Neuronal stem cell (in vitro differentiated cells): Measurements from ENCODE around the gene METTL26.

Source experiments
- DNase-seq: peaks from one replicate; pipeline ENCODE4 v3.0.0-alpha.2; 2013; ENCODE audit warnings: low spot score
- H2AFZ ChIP-seq: one replicate; pipeline ENCODE4 v1.6.1; 2013; ENCODE audit warnings: mild to moderate bottlenecking, low read length, inconsistent platforms
- H2AK5ac ChIP-seq: 2 replicates; pipeline ENCODE4 v1.6.1; 2013; ENCODE audit warnings: low read depth, mild to moderate bottlenecking, inconsistent platforms, low read length, moderate library complexity, mixed read lengths
- H2BK120ac ChIP-seq: 2 replicates; pipeline ENCODE4 v1.6.1; 2013; ENCODE audit warnings: low read depth, mild to moderate bottlenecking, inconsistent platforms, low read length, moderate library complexity, mixed read lengths
- H2BK12ac ChIP-seq: one replicate; pipeline ENCODE4 v1.6.1; 2013; ENCODE audit warnings: low read length, inconsistent platforms
- H2BK15ac ChIP-seq: 2 replicates; pipeline ENCODE4 v1.6.1; 2013; ENCODE audit warnings: mild to moderate bottlenecking, low read length, inconsistent platforms, mixed read lengths
- H2BK5ac ChIP-seq: one replicate; pipeline ENCODE4 v1.6.1; 2013; ENCODE audit warnings: inconsistent platforms, mild to moderate bottlenecking, low read length, moderate library complexity
- H3K14ac ChIP-seq: one replicate; pipeline ENCODE4 v1.6.1; 2013; ENCODE audit warnings: low read length, inconsistent platforms
- H3K18ac ChIP-seq: 2 replicates; pipeline ENCODE4 v1.6.1; 2013; ENCODE audit warnings: low read length, inconsistent platforms
- H3K23ac ChIP-seq: 2 replicates; pipeline ENCODE4 v1.6.1; 2013; ENCODE audit warnings: low read depth, mild to moderate bottlenecking, mixed read lengths, low read length, inconsistent platforms; ENCODE audit not compliant: poor library complexity
- H3K27ac ChIP-seq: replicated peaks from 3 replicates; pipeline ENCODE4 v1.5.1; 2013; ENCODE audit warnings: low read length, inconsistent platforms
- H3K27me3 ChIP-seq, 3 experiments: 2 replicates each; pipeline ENCODE4 v1.6.1; 2013; ENCODE audit warnings: low read length in 3 of 3, mild to moderate bottlenecking in 2 of 3, inconsistent platforms in 1 of 3, low read depth in 1 of 3, mixed read lengths in 1 of 3, moderate library complexity in 1 of 3; ENCODE audit not compliant: control insufficient read depth in 3 of 3, insufficient read depth in 3 of 3
- H3K36me3 ChIP-seq, 2 donors: replicated peaks in 1 of 2; 2 replicates each; pipeline ENCODE4 v1.6.1; 2013; ENCODE audit warnings: low read length in 2 of 2; ENCODE audit not compliant: control insufficient read depth in 2 of 2, insufficient read depth in 2 of 2
- H3K4ac ChIP-seq: 2 replicates; pipeline ENCODE4 v1.6.1; 2013; ENCODE audit warnings: inconsistent platforms, mild to moderate bottlenecking, low read length, moderate library complexity
- H3K4me1 ChIP-seq, 2 donors: 1 replicate in 1 of 2; 2 replicates in 1 of 2; pipeline ENCODE4 v1.6.1; 2013; ENCODE audit warnings: low read length in 2 of 2, low read depth in 1 of 2; ENCODE audit not compliant: control insufficient read depth in 2 of 2, insufficient read depth in 1 of 2
- H3K4me2 ChIP-seq: one replicate; pipeline ENCODE4 v1.6.1; 2013; ENCODE audit warnings: mild to moderate bottlenecking, low read length, inconsistent platforms; ENCODE audit not compliant: insufficient read depth, poor library complexity, severe bottlenecking
- H3K4me3 ChIP-seq, 2 donors: 2 replicates each; pipeline ENCODE4 v1.5.1; 2013; ENCODE audit warnings: low read length in 2 of 2, mild to moderate bottlenecking in 2 of 2, inconsistent platforms in 1 of 2, moderate library complexity in 1 of 2
- H3K79me1 ChIP-seq: one replicate; pipeline ENCODE4 v1.6.1; 2013; ENCODE audit warnings: low read depth, mild to moderate bottlenecking, inconsistent platforms, low read length, moderate library complexity
- H3K9ac ChIP-seq: one replicate; pipeline ENCODE4 v1.6.1; 2013; ENCODE audit warnings: mild to moderate bottlenecking, low read depth, low read length, inconsistent platforms; ENCODE audit not compliant: poor library complexity
- H3K9me3 ChIP-seq, 2 donors: replicated peaks in 1 of 2; 2 replicates each; pipeline versions ENCODE3 to v1.6.1; 2013; ENCODE audit warnings: low read length in 2 of 2, mild to moderate bottlenecking in 2 of 2, inconsistent platforms in 1 of 2, low read depth in 1 of 2, mixed read lengths in 1 of 2, moderate library complexity in 1 of 2; ENCODE audit not compliant: control insufficient read depth in 2 of 2, insufficient read depth in 1 of 2
- H4K8ac ChIP-seq: one replicate; pipeline ENCODE4 v1.6.1; 2013; ENCODE audit warnings: low read depth, mild to moderate bottlenecking, inconsistent platforms, low read length, moderate library complexity
- H4K91ac ChIP-seq: one replicate; pipeline ENCODE4 v1.6.1; 2013; ENCODE audit warnings: low read length, low read depth, mild to moderate bottlenecking, inconsistent platforms; ENCODE audit not compliant: poor library complexity
- WGBS, 2 donors: extraction: QIAGEN DNeasy Blood & Tissue Kit; methylation state at CpG; one replicate each; pipeline ENCODE4 v1.1.7; 2013; ENCODE audit warnings: missing lambda C conversion rate in 2 of 2, mixed read lengths in 1 of 2; ENCODE audit not compliant: insufficient read length in 2 of 2, insufficient replicate concordance in 1 of 2; ENCODE audit errors: extremely low coverage in 2 of 2; 5-methylcytosine and 5-hydroxymethylcytosine counted together

METTL26 gene

GRCh38 chr16:651844-652243, 15.7 kb upstream of the METTL26 start:
- H2BK12ac ChIP-seq, result no peak overlapping the region
- H2AK5ac ChIP-seq, result no peak overlapping the region

GRCh38 chr16:649631-650030, 13.5 kb upstream of the METTL26 start:
- H3K27ac ChIP-seq, result no peak overlapping the region
- H2BK15ac ChIP-seq, result no peak overlapping the region
- no peaks in the 10 kb centered on the region for H3K9me3 ChIP-seq
- peaks cover 9 to 16% of the 10 kb centered on the region in 2 donors for H3K4me1 ChIP-seq
- no peak overlapping the region for H3K14ac ChIP-seq
- peak overlapping the region; percentile 93 for H3K23ac ChIP-seq
- no peak overlapping the region for H2AK5ac ChIP-seq
- peaks cover 15% of the 10 kb centered on the region for H3K79me1 ChIP-seq
- H2BK5ac ChIP-seq, result no peak overlapping the region
- peak overlapping the region; percentile 76 for H3K18ac ChIP-seq
- no peak overlapping the region for H3K4ac ChIP-seq
- peak overlapping the region; percentile 69 for H2AFZ ChIP-seq
- H3K4me3 ChIP-seq, result peak overlapping the region; percentile 80 to 89
- H3K9ac ChIP-seq, result peak overlapping the region; percentile 70
- no CpG with 5 or more reads among the region's 44 CpGs for WGBS, 2 donors
- H2BK12ac ChIP-seq, result no peak overlapping the region
- H4K91ac ChIP-seq, result no peak overlapping the region
- no peak overlapping the region for H4K8ac ChIP-seq
- peaks cover 2 to 30% of the 10 kb centered on the region in 2 donors for H3K36me3 ChIP-seq
- no peak overlapping the region for H2BK120ac ChIP-seq
- H3K27me3 ChIP-seq, result no peaks in the 10 kb centered on the region
- no peak for DNase-seq
- H3K4me2 ChIP-seq, result peak overlapping the region; percentile 77

More at GRCh38 chr16:651844-652243, 15.7 kb upstream of the METTL26 start:
- H2BK15ac ChIP-seq, result no peak overlapping the region
- H3K79me1 ChIP-seq, result peaks cover 12% of the 10 kb centered on the region
- no peak overlapping the region for H2BK5ac ChIP-seq
- DNase-seq, result no peak
- no peak overlapping the region for H3K4me3 ChIP-seq
- H3K18ac ChIP-seq, result no peak overlapping the region
- H3K9me3 ChIP-seq, result no peaks in the 10 kb centered on the region
- H3K36me3 ChIP-seq, result peaks cover 5 to 49% of the 10 kb centered on the region in 2 donors
- no peak overlapping the region for H3K4ac ChIP-seq
- H2BK120ac ChIP-seq, result no peak overlapping the region
- no peak overlapping the region for H4K8ac ChIP-seq
- H3K4me1 ChIP-seq, result peaks cover 9 to 16% of the 10 kb centered on the region in 2 donors
- no peak overlapping the region for H2AFZ ChIP-seq
- H3K4me2 ChIP-seq, result no peak overlapping the region
- no peak overlapping the region for H4K91ac ChIP-seq
- H3K9ac ChIP-seq, result no peak overlapping the region
- WGBS, 2 donors, result no CpG with 5 or more reads among the region's 22 CpGs
- no peak overlapping the region for H3K27ac ChIP-seq
- no peaks in the 10 kb centered on the region for H3K27me3 ChIP-seq
- no peak overlapping the region for H3K23ac ChIP-seq
- no peak overlapping the region for H3K14ac ChIP-seq

- peak within 1 kb of the TSS; percentile 98 for H3K9ac ChIP-seq
- H3K4ac ChIP-seq, result peak within 1 kb of the TSS; percentile 11
- peak within 1 kb of the TSS; percentile 89 for H3K14ac ChIP-seq
- H3K18ac ChIP-seq, result peak within 1 kb of the TSS; percentile 97
- H4K8ac ChIP-seq, result no peak within 1 kb of the TSS
- DNase-seq, result peak; percentile 86
- H2BK5ac ChIP-seq, result peak within 1 kb of the TSS; percentile 96
- H3K4me3 ChIP-seq, result peak within 1 kb of the TSS; percentile 80 to 89
- peak within 1 kb of the TSS; percentile 95 for H3K23ac ChIP-seq
- H3K36me3 ChIP-seq, result peaks cover 2 to 28% of the 10 kb centered on the region in 2 donors
- peak within 1 kb of the TSS; percentile 73 for H2BK12ac ChIP-seq
- peak within 1 kb of the TSS; percentile 76 for H2BK120ac ChIP-seq
- H2BK15ac ChIP-seq, result peak within 1 kb of the TSS; percentile 92
- peaks cover 15% of the 10 kb centered on the region for H3K79me1 ChIP-seq
- no peaks in the 10 kb centered on the region for H3K9me3 ChIP-seq
- peak within 1 kb of the TSS; percentile 69 for H2AFZ ChIP-seq
- no peaks in the 10 kb centered on the region for H3K27me3 ChIP-seq
- peaks cover 9 to 16% of the 10 kb centered on the region in 2 donors for H3K4me1 ChIP-seq
- peak within 1 kb of the TSS; percentile 58 for H3K27ac ChIP-seq
- H3K4me2 ChIP-seq, result peak within 1 kb of the TSS; percentile 83
- WGBS, 2 donors, result no CpG with 5 or more reads among the region's 91 CpGs
- H2AK5ac ChIP-seq, result peak within 1 kb of the TSS; percentile 79
- no peak within 1 kb of the TSS for H4K91ac ChIP-seq
Measured at GRCh38 chr16:648781-649589, 12.9 kb upstream of the METTL26 start, which contains the start of gene WDR90. WDR90 (plus strand) TSS chr16:649365; CDS start chr16:649417, 52 bp downstream.

GRCh38 chr16:648071-648780, 12.1 kb upstream of the METTL26 start:
- Histone ChIP-seq H2BK15ac (peak overlapping the region; percentile 84), H3K27me3 (peaks cover 0 to 4% (median 0%) of the 10 kb centered on the region in 3 experiments), H4K8ac (no peak overlapping the region), H4K91ac (no peak overlapping the region), H3K9ac (no peak overlapping the region), H3K79me1 (peaks cover 14% of the 10 kb centered on the region), H2BK5ac (peak overlapping the region; percentile 96), H2AK5ac (peak overlapping the region; percentile 79), H2BK12ac (no peak overlapping the region), H3K4me3 (peak overlapping the region; percentile 80 to 89), H3K9me3 (no peaks in the 10 kb centered on the region), H3K4me1 (peaks cover 9 to 16% of the 10 kb centered on the region in 2 donors), H3K27ac (peak overlapping the region; percentile 58), H2AFZ (peak overlapping the region; percentile 69), H3K4ac (no peak overlapping the region), H3K36me3 (peaks cover 0 to 21% of the 10 kb centered on the region in 2 donors), H3K18ac (peak overlapping the region; percentile 97), H3K23ac (no peak overlapping the region), H3K4me2 (peak overlapping the region; percentile 83), H3K14ac (peak overlapping the region; percentile 89), H2BK120ac (peak overlapping the region; percentile 76)
- DNase-seq, result no peak
- WGBS, 2 donors, result no CpG with 5 or more reads among the region's 24 CpGs
